Activated T-helper 1 cell treated with anti-CD3 and anti-CD28 coated beads, Interleukin-2, amount 50 U/mL, for 16 hours (primary cell): ENCODE data around the gene GATD1.
A peak's percentile ranks its signal among the peaks of the same experiment; 100 is the strongest.

ENCODE experiments used
- DNase-seq, 2 donors: peaks; one replicate each; pipeline ENCODE4 v3.0.0-alpha.2; 2020; ENCODE audit warnings: low read depth in 1 of 2, low spot score in 1 of 2

The GATD1 gene, protein sequence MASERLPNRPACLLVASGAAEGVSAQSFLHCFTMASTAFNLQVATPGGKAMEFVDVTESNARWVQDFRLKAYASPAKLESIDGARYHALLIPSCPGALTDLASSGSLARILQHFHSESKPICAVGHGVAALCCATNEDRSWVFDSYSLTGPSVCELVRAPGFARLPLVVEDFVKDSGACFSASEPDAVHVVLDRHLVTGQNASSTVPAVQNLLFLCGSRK

DNA sequence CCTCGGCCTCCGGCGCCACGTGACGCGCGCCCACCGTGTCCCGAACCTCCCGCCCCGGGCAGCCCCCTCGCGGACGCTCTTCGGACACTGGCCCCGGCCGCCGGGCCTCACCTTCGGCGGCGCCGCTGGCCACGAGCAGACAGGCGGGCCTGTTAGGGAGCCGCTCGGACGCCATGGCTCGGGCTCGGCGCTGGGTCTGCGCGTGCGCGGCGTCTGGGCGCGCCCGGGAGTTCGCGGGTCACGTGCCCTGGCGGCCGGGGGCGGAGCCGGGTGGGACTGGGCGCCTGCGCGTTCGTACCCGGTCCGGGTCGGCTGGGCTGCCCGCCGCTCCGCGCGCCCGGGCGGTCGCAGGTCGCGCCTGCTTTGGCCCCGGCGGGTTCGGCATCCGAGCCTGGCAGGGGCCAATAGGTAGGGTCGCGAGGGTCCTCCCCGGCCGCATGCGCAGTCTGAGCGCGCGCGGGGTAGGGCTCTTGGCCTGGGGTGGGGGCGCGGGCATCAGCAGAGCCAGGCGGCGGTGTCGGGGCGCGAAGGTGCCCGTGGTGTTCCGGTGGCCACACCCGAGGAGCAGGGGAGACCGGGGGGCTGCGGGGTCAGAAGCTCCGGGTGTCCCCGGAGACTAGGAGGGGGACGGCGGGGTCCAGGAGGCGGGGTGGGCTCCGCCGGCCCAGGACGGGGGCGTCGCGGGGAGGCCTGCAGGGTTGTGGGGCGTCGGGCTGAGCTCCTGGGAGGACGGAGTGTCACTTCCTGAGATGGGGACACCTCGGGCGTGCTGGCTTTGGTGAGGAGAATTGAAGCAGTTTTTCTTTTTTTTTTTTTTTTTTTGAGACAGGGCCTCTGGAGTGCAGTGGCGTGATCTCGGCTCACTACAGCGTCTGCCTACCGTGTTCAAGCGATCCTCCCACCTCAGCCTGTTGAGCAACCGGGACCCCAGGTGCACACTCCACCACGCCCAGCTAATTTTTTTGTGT lies at the start of gene GATD1:
GATD1 (minus strand) TSS at position 200 of the 968 bp plus-strand sequence; CDS start at position 175, 25 bp downstream.
- DNase-seq: peak; percentile 88 to 93

DNA sequence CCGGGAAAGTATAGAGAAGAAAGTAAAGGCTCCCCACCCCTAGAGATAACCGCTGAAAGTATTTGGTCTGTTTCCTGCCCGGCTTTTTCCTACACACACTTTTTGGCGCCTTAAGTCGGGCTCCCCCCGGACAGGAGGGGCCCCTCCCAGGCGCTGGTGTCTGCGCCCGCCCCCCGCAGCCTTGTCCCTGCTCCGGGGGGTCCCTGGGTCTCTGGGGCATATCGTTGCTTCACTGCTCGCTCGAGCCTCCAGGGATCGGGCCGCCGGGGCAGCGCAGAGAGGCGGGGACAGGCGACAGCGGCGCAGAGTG lies 49.5 kb upstream of the GATD1 start:
- no peak for DNase-seq

DNA sequence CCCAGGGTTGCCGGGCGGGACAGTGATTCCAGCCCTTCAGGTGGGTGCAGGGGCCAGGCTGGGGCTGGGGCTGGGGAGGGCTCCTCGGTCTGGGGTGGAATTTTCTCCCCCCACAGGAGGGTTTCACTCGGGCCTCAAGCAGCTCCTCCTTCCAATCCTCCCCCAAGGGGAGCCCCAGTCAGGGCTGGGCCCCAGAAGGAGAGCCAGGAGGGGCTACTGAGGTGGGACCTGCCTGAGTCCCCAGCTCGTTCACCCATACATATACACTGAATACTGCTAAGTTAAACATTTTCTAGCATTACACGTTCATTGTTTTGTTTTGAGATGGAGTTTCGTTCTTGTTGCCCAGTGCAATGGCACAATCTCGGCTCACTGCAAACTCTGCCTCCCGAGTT lies 48.9 kb upstream of the GATD1 start:
- no peak for DNase-seq

DNA sequence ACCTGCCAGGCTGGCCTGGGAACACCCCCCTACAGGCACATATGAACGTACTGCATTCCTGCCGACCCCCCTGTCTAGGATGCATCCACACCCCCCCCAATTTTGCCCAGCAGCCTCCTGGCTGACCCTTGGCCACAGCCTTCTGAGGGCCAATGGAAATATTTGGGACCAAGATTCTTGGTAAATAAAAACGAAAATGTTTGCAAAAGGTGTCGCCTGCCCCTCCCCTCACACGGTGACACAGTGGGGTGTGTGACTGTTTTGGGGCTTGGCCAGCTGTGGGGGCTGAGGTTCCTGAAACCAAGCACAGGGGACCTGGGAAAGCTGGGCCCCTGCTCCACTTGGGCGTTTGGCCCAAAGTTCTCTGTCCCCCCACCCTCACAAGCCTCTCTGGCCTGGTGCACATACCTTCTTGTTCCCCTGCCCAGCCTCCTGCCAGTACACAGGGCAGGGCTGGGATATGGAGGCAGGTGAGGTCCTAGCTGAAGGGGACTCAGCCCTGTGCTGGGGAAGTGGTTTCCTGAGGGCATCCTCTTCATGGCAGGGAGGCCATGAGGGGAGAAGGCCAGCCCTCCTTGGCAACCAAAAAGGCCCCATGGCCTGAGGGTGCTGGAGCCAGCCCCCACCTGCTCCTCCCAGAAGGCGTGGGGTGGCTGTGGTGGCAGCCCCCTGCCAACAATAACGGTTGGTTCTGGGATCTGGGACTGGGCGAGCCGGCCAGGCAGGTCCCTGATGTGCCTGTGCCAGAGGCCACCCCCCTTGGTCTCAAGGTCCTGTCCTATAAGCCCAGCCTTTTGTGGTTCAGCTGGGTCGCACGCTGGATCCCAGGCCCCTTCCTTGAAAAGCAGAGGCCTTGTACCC lies 48.3 kb upstream of the GATD1 start:
- DNase-seq: no peak

DNA sequence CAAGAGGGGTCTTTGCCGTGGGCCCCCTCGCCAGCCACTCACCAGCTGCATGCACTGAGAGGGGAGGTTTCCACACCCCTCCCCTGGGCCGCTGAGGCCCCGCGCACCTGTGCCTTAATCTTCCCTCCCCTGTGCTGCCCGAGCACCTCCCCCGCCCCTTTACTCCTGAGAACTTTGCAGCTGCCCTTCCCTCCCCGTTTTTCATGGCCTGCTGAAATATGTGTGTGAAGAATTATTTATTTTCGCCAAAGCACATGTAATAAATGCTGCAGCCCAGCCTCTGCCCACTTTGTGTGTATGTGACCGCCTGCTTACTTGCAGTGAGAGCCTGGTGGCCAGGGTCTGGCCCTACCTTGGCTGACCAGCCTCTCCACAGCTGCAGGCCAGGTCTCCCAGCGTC lies 47.7 kb upstream of the GATD1 start:
- DNase-seq: no peak

DNA sequence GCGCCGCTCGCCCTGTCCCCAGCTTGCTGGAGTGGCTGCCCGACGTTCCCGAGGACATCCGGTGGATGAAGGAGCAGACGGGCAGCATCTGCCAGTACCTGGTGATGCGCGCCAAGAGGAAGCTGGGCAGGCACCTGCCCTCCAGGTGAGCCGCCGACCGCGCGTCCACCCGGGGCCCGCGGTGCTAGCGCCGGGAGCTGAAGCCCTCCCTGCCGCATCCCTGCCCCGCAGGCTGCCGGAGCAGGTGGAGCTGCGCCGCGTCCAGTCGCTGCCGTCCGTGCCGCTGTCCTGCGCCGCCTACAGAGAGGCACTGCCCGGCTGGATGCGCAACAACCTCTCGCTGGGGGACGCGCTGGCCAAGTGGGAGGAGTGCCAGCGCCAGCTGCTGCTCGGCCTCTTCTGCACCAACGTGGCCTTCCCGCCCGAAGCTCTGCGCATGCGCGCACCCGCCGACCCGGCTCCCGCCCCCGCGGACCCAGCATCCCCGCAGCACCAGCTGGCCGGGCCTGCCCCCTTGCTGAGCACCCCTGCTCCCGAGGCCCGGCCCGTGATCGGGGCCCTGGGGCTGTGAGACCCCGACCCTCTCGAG lies 47.1 kb upstream of the GATD1 start:
- DNase-seq: no peak

DNA sequence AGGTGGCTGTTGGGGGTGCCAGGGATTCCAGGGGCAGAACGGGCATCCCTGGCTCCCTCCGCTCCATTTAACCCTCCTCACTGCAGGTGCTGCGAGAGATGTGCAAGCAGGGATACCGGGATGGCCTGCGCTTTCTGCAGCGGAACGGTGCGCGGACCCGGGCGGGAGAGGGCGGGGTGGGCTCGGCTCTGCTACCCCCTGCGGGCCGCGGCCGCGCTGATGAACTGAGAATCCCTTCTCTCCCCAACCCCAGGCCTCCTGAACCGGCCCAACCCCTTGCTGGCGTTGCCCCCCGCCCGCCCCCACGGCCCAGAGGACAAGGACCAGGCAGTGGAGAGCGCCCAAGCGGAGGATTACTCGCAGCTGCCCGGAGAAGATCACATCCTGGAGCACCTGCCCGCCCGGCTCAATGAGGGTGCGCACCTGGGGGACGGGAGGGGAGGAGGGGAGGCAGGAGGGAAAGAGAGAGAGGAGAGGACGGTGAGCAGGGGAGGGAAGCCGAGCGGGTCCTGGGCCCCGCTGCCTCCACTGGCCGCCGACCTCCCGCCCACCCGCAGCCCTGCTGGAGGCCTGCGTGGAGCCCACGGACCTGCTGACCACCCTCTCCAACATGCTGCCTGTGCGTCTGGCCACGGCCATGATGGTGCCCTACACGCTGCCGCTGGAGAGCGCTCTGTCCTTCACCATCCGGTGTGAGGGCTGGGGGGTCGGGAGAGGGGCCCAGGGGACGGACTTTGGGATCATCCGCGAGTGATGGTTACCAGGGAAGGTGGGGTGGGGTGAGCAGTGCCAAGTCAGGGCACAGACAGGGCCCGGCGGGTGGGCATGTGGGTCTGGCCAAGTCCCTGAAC lies 46.4 kb upstream of the GATD1 start:
- DNase-seq: no peak

DNA sequence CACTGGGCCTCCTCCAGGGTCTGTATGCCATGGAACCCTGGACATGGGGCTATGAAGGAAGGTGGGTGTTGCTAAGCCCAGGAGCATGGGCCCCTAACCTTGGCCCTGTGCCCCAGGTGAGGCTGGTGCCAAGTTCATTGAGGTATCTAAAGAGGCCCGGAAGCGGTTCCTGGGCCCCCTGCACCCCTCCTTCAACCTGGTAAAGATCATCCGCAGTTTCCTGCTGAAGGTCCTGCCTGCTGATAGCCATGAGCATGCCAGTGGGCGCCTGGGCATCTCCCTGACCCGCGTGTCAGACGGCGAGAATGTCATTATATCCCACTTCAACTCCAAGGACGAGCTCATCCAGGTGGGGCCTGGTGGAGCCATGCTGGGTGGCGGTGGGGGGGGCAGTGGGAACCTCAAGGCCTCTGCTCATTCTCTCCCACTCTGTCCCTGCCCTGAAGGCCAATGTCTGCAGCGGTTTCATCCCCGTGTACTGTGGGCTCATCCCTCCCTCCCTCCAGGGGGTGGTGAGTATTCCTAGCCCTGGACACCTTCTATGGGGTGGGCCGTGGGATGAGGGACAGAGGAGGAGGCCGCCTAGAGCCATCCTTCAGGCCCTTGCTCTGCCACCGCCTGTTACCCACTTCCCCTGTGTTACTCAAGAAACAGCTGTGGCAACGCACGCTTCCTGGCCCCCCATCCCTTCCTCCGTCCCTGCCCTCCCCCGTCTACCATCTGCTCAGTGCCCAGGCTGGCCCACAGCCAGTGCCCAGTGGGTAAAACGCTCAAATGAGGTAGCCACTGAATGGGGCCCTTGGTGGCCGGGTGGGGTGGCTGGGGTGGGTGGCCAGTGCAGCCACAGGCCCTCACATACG lies 44.5 kb upstream of the GATD1 start:
- DNase-seq: no peak

DNA sequence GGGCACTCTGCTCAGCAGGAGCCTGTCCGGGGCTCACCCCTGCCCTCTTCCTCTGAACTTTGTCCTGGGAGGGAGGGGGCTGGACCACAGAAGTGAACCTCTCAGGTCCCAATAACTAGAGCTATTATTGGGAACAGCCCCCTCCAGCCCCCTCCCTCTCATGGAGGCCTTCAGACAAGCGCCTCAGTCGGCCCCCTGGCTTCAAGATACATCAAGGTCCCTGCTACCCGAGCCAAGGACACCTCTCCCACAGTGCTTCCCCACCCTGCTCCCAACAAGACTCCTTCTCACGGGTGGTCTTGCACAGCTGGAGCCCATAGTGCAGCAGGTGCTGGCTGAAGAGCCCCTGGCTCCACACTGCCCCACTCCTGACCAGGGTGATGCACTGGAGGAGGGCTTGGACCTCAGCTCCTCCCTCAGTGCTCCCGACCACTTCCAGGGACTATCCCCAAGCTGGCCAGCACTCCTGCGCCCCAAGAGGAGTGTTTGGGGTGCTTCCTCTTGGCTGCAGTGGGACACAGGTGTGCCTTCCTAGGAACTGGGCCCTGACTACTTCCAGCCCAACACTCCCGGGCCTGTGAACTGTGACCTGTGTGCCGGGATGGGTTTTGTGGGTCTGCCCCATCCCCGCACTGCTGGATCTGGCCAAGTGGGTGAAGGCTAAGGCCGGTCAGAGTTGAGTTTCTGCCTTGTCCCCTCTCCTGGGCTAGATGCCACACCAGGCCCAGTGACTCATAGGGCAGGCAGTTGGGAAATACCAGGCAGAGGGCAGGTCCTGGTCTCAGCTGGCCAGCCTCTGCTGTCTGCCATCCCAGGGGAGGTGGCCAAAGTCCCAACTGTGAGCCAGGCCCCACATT lies 43.6 kb upstream of the GATD1 start:
- DNase-seq: no peak

DNA sequence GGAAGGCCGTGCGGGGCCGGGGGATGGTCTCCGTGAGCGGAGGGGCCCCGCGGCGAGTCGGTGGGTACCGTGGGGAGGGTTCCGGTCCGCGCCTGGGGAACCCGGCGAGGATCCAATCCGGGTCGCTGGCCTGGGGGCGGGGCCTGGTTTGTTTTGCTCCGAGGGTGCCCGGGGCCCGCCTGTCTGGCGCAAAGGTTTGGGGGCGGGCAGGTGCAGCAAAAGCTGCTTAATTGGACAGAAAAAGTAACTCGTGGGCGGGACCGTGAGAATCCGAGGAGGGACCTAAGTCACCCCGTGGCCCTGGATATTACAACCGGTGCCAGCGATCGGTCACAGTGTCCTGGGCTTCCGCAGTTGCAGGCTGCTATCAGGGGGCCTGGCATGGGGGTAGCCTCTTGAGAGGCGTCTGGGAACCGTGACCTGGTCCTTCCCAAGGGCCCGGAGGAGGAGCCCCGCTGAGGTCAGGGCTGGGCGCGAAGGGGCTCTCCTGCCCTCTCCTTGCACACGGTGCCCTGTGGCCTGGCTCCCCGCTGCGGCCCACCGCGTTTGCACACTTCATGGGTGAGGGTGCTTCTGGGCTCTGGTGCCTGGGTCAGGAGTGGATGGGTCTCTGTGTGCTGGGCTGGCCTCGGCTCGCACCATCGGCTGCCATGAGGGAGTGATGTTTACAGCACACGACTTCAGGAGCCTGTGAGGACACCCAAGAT lies 42.8 kb upstream of the GATD1 start:
- DNase-seq: peak; percentile 87 to 93

DNA sequence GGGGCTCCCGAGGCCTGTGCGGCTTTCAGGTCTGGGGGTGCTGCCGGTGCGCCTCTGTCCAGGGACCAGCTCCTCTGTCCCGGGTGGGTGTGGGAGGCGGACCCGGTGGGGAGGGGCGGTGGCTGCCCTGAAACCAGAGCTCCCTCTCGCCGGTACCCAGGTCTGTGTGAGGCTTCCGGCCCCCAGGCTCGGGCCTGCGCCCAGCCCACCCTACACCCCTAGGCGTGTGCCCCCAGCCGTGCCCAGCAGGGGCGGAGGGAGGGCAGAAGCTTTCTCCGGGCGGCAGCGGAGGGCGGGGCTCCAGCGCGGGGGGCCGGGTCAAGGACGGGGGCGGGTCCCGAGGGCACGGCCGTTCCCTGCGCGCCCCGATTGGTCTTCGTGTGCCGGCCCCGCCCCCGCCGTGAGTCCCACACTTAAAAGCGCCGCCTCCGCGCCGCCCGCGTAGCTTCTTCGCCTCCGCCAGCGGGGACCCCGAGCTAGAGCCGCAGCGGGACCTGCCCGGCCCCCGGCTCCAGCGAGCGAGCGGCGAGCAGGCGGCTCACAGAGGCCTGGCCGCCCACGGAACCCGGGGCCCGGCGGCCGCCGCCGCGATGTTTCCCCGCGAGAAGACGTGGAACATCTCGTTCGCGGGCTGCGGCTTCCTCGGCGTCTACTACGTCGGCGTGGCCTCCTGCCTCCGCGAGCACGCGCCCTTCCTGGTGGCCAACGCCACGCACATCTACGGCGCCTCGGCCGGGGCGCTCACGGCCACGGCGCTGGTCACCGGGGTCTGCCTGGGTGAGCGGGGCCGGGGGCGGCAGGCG lies 42.0 kb upstream of the GATD1 start:
- DNase-seq: peak; percentile 82 to 87

DNA sequence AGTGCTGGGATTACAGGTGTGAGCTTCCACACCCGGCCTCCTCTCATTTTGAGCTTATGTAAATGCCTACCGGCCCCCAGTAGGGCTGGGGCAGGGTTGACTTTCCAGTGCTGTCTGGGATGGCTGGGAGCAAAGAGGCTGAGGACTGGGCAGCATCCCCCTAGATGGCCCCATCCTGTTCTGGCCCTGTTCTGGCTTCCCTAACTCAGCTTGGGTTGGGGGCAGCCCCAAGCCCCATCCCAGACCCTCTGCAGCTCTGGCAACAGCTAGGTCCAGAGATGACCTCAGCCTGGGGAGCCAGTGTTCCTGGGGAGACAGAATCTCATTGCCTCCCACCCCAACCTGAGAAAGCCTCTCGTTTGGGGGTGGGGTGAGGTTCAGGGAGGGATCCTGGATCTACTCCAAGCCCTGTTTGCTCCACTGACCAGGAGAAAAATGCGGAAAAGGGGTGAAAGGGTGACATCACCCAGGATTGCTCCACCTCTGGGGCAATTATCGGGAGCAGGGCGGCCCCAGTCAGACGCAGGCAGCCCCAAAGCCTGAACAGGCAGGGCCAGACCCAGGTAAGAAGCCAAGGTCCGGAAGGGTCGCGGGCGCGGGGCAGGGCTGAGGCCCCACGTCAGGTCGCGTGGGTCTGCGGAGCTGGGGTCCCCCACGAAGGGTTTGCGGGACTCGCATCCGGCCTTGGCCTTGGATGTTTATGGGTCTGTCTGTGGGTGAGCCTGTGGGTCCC lies 41.3 kb upstream of the GATD1 start, which contains the start of gene PNPLA2:
PNPLA2 (plus strand) TSS at position 519 of the 733 bp plus-strand sequence. CDS start 805 bp downstream, outside the sequence.
- no peak for DNase-seq

DNA sequence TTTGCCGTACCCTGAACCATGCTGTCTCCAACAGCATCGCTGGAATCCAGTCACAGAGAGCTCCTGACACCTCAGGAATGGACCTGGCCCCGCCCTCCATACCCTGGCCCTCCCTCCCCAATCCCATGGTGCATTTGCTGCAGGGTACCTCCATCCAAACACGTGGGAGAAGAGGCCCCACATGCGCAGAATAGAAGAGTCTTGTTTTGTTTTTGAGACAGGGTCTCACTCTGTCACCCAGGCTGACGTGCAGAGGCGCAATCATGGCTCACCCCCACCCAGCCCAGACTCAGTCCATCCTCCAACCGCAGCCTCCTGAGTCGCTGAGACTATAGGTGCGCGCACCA lies 39.1 kb upstream of the GATD1 start:
- no peak for DNase-seq

DNA sequence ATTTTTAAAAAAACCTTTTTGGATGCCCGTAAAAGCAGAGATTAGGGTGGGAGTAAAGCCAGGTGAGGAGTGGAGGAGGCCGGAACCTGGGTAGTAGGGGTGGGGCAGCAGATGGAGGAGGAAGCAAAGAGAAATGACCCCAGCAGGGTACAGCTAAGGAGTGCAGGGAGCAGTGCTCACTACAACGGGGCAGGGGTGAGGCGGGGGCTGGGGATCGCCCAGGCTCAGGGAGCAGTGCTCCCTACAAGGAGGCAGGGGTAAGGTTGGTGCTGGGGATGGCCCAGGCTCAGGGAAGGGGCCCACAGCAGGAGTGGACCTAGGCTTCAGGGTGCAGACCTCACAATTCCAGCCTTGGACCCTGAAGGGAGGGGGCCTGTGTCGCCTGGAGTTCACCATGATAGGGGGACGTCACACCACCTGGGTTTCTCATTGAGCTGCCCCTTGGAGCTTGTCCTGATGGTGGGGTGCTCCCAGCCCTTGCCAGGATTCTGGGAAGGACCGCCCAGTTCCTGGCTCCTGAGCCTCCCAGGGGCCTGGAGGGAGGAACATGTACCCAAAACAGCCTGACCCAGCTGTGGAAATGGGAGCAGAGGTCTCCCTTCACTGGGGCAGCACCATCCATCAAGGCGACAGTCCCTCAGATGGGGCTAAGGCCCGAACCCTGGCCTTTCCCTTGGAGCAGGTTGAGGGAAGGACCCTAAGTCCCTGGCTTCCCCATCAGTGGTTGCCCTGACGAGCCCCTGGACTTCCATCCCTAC lies 38.6 kb upstream of the GATD1 start:
- DNase-seq: no peak

DNA sequence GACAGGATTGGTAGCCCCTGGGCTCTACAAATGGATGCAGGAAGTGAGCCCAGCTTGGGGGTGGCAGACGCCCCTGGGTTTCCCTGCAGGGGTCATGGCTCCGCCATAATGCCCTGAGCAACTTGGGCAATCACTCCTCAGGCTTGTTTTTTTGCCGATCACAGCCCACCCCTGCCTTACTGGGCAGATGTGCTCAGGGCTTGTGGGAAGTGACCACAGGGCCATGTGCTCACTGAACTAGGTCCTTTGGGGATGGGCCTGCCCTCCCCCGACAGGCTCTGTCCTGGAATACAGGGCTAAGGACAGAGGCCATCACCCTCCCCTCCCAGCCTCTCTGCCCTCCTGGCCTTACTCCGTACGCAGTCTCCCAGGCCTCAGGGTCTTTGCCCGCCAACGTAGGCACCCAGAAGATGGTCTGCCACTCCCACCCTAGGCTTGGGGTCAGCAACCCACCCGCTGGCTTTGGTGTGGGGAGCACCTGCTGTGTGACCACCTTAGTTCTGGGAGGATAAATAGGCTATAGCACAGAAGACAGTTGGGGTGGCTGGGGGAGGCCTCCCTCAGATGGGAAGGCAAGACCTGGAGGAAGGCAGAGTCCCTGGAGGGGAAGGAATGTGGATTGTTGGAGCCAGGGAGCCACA lies 36.3 kb upstream of the GATD1 start:
- no peak for DNase-seq
